Neuronal stem cell (in vitro differentiated cells): Measurements from ENCODE around the gene ASS1.

ENCODE experiments used
- DNase-seq: peaks from one replicate; pipeline ENCODE4 v3.0.0-alpha.2; 2013; ENCODE audit warnings: low spot score
- H2AFZ ChIP-seq: one replicate; pipeline ENCODE4 v1.6.1; 2013; ENCODE audit warnings: mild to moderate bottlenecking, low read length, inconsistent platforms
- H2AK5ac ChIP-seq: 2 replicates; pipeline ENCODE4 v1.6.1; 2013; ENCODE audit warnings: low read depth, mild to moderate bottlenecking, inconsistent platforms, low read length, moderate library complexity, mixed read lengths
- H2BK120ac ChIP-seq: 2 replicates; pipeline ENCODE4 v1.6.1; 2013; ENCODE audit warnings: low read depth, mild to moderate bottlenecking, inconsistent platforms, low read length, moderate library complexity, mixed read lengths
- H2BK12ac ChIP-seq: one replicate; pipeline ENCODE4 v1.6.1; 2013; ENCODE audit warnings: low read length, inconsistent platforms
- H2BK15ac ChIP-seq: 2 replicates; pipeline ENCODE4 v1.6.1; 2013; ENCODE audit warnings: mild to moderate bottlenecking, low read length, inconsistent platforms, mixed read lengths
- H2BK5ac ChIP-seq: one replicate; pipeline ENCODE4 v1.6.1; 2013; ENCODE audit warnings: inconsistent platforms, mild to moderate bottlenecking, low read length, moderate library complexity
- H3K14ac ChIP-seq: one replicate; pipeline ENCODE4 v1.6.1; 2013; ENCODE audit warnings: low read length, inconsistent platforms
- H3K18ac ChIP-seq: 2 replicates; pipeline ENCODE4 v1.6.1; 2013; ENCODE audit warnings: low read length, inconsistent platforms
- H3K23ac ChIP-seq: 2 replicates; pipeline ENCODE4 v1.6.1; 2013; ENCODE audit warnings: low read depth, mild to moderate bottlenecking, mixed read lengths, low read length, inconsistent platforms; ENCODE audit not compliant: poor library complexity
- H3K27ac ChIP-seq: replicated peaks from 3 replicates; pipeline ENCODE4 v1.5.1; 2013; ENCODE audit warnings: low read length, inconsistent platforms
- H3K27me3 ChIP-seq, 3 experiments: 2 replicates each; pipeline ENCODE4 v1.6.1; 2013; ENCODE audit warnings: low read length in 3 of 3, mild to moderate bottlenecking in 2 of 3, inconsistent platforms in 1 of 3, low read depth in 1 of 3, mixed read lengths in 1 of 3, moderate library complexity in 1 of 3; ENCODE audit not compliant: control insufficient read depth in 3 of 3, insufficient read depth in 3 of 3
- H3K36me3 ChIP-seq, 2 donors: replicated peaks in 1 of 2; 2 replicates each; pipeline ENCODE4 v1.6.1; 2013; ENCODE audit warnings: low read length in 2 of 2; ENCODE audit not compliant: control insufficient read depth in 2 of 2, insufficient read depth in 2 of 2
- H3K4ac ChIP-seq: 2 replicates; pipeline ENCODE4 v1.6.1; 2013; ENCODE audit warnings: inconsistent platforms, mild to moderate bottlenecking, low read length, moderate library complexity
- H3K4me1 ChIP-seq, 2 donors: 1 replicate in 1 of 2; 2 replicates in 1 of 2; pipeline ENCODE4 v1.6.1; 2013; ENCODE audit warnings: low read length in 2 of 2, low read depth in 1 of 2; ENCODE audit not compliant: control insufficient read depth in 2 of 2, insufficient read depth in 1 of 2
- H3K4me2 ChIP-seq: one replicate; pipeline ENCODE4 v1.6.1; 2013; ENCODE audit warnings: mild to moderate bottlenecking, low read length, inconsistent platforms; ENCODE audit not compliant: insufficient read depth, poor library complexity, severe bottlenecking
- H3K4me3 ChIP-seq, 2 donors: 2 replicates each; pipeline ENCODE4 v1.5.1; 2013; ENCODE audit warnings: low read length in 2 of 2, mild to moderate bottlenecking in 2 of 2, inconsistent platforms in 1 of 2, moderate library complexity in 1 of 2
- H3K79me1 ChIP-seq: one replicate; pipeline ENCODE4 v1.6.1; 2013; ENCODE audit warnings: low read depth, mild to moderate bottlenecking, inconsistent platforms, low read length, moderate library complexity
- H3K9ac ChIP-seq: one replicate; pipeline ENCODE4 v1.6.1; 2013; ENCODE audit warnings: mild to moderate bottlenecking, low read depth, low read length, inconsistent platforms; ENCODE audit not compliant: poor library complexity
- H3K9me3 ChIP-seq, 2 donors: replicated peaks in 1 of 2; 2 replicates each; pipeline versions ENCODE3 to v1.6.1; 2013; ENCODE audit warnings: low read length in 2 of 2, mild to moderate bottlenecking in 2 of 2, inconsistent platforms in 1 of 2, low read depth in 1 of 2, mixed read lengths in 1 of 2, moderate library complexity in 1 of 2; ENCODE audit not compliant: control insufficient read depth in 2 of 2, insufficient read depth in 1 of 2
- H4K8ac ChIP-seq: one replicate; pipeline ENCODE4 v1.6.1; 2013; ENCODE audit warnings: low read depth, mild to moderate bottlenecking, inconsistent platforms, low read length, moderate library complexity
- H4K91ac ChIP-seq: one replicate; pipeline ENCODE4 v1.6.1; 2013; ENCODE audit warnings: low read length, low read depth, mild to moderate bottlenecking, inconsistent platforms; ENCODE audit not compliant: poor library complexity
- WGBS, 2 donors: extraction: QIAGEN DNeasy Blood & Tissue Kit; methylation state at CpG; one replicate each; pipeline ENCODE4 v1.1.7; 2013; ENCODE audit warnings: missing lambda C conversion rate in 2 of 2, mixed read lengths in 1 of 2; ENCODE audit not compliant: insufficient read length in 2 of 2, insufficient replicate concordance in 1 of 2; ENCODE audit errors: extremely low coverage in 2 of 2; 5-methylcytosine and 5-hydroxymethylcytosine counted together

The ASS1 gene

DNA sequence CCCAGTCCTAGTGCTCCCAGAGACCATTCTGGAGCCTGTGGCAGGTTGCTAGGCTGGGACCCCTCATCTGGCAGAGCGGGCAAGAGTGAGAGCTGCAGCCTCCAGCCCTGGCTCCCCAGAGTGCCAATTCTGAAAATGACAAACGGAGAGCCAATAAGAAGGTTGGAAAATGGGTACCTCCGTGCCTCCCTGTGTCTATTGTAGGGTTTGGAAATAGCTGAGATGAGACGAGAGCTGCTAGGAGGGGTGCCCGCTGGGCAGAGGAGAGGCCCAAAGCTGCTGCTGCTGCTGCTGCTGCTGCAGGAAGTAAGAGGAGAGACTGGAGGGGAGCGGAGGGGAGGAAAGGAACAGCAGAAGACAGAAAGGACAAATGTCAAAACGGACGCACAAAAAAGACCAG, 98.6 kb downstream of the ASS1 start:
- WGBS, 2 donors, result no CpG with 5 or more reads among the region's 8 CpGs
- Histone ChIP-seq H4K91ac (peak overlapping the region; percentile 62), H3K36me3 (no peaks in the 10 kb centered on the region), H2BK120ac (no peak overlapping the region), H3K14ac (peak overlapping the region; percentile 65), H2AFZ (peak overlapping the region; percentile 29), H2BK5ac (no peak overlapping the region), H3K4me3 (no peak overlapping the region), H2BK15ac (peak overlapping the region; percentile 10), H2BK12ac (no peak overlapping the region), H3K4me2 (no peak overlapping the region), H3K23ac (peak overlapping the region; percentile 77), H3K9ac (no peak overlapping the region), H3K18ac (peak overlapping the region; percentile 61), H3K4ac (no peak overlapping the region), H3K4me1 (peaks cover 0 to 5% of the 10 kb centered on the region in 2 donors), H4K8ac (no peak overlapping the region), H3K27ac (no peak overlapping the region), H3K79me1 (no peaks in the 10 kb centered on the region), H3K9me3 (no peaks in the 10 kb centered on the region), H3K27me3 (peaks cover 0 to 23% (median 4%) of the 10 kb centered on the region in 3 experiments), H2AK5ac (peak overlapping the region; percentile 18)
- no peak for DNase-seq

DNA sequence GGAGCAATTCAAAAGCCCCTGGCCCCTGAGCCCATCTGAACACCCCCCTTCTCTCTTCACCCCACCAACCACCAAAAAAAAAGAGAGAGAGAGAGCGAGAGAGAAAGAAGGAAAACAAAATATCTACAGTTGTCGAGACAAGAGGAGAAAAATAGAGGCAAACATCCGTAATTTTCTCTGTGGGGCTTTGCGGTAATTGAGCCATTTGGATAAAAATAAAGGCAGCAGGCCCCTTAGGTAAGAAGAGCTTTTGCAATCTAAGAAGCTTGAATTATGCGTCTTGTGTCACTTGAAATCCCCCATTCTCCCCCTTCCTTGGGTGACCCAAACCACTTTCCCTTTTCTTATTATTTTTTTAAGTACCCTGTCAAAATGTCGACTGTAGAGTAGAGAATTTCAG, 99.1 kb downstream of the ASS1 start:
- WGBS, 2 donors, result no CpG with 5 or more reads among the region's 6 CpGs
- no peak overlapping the region for H2BK12ac ChIP-seq

DNA sequence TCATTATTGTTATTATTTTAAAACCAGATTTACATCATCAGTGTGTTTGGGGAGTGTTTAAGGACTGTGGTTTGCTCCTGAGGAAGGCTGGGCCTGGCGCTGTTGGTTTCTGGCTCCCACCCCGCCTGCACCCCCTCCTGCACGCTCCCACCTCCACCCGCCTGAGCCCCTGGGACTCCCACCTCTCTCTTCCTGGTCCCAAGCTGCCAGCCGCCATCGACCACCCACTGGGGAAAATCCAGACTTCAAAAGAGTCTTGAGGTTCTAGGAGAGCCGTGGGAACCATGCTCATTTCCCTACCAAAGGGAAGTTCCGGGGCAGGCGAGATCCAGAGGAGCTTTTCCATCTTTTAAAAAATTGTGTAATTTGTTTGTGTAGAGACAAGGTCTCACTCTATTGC, 99.6 kb downstream of the ASS1 start:
- no CpG with 5 or more reads among the region's 9 CpGs for WGBS, 2 donors
- no peak overlapping the region for H3K4me3 ChIP-seq
- no peak overlapping the region for H2AFZ ChIP-seq
- no peak overlapping the region for H3K4ac ChIP-seq
- H3K27me3 ChIP-seq, result peaks cover 0 to 16% (median 2%) of the 10 kb centered on the region in 3 experiments
- H3K79me1 ChIP-seq, result no peaks in the 10 kb centered on the region
- no peak overlapping the region for H2BK120ac ChIP-seq
- no peak overlapping the region for H2BK12ac ChIP-seq
- no peaks in the 10 kb centered on the region for H3K36me3 ChIP-seq
- H3K4me1 ChIP-seq, result peaks cover 0 to 5% of the 10 kb centered on the region in 2 donors
- H3K18ac ChIP-seq, result no peak overlapping the region
- DNase-seq, result no peak
- H3K9ac ChIP-seq, result no peak overlapping the region
- H4K91ac ChIP-seq, result no peak overlapping the region
- H3K9me3 ChIP-seq, result peaks cover 0 to 5% of the 10 kb centered on the region in 2 donors
- H3K27ac ChIP-seq, result no peak overlapping the region
- H3K14ac ChIP-seq, result no peak overlapping the region
- no peak overlapping the region for H2BK15ac ChIP-seq
- no peak overlapping the region for H3K4me2 ChIP-seq
- H4K8ac ChIP-seq, result no peak overlapping the region
- H2AK5ac ChIP-seq, result peak overlapping the region; percentile 59
- H2BK5ac ChIP-seq, result peak overlapping the region; percentile 31
- no peak overlapping the region for H3K23ac ChIP-seq

More for the DNA sequence above, 99.1 kb downstream of the ASS1 start:
- H3K27ac ChIP-seq, result no peak overlapping the region
- H3K9me3 ChIP-seq, result peaks cover 0 to under 1% of the 10 kb centered on the region in 2 donors
- no peak overlapping the region for H3K18ac ChIP-seq
- H2AFZ ChIP-seq, result peak overlapping the region; percentile 29
- no peak overlapping the region for H4K8ac ChIP-seq
- no peak overlapping the region for H3K23ac ChIP-seq
- no peak for DNase-seq
- no peak overlapping the region for H4K91ac ChIP-seq
- H3K9ac ChIP-seq, result no peak overlapping the region
- no peak overlapping the region for H3K4me3 ChIP-seq
- no peak overlapping the region for H3K4ac ChIP-seq
- no peak overlapping the region for H2BK15ac ChIP-seq
- no peaks in the 10 kb centered on the region for H3K36me3 ChIP-seq
- peaks cover 0 to 5% of the 10 kb centered on the region in 2 donors for H3K4me1 ChIP-seq
- no peak overlapping the region for H3K14ac ChIP-seq
- no peaks in the 10 kb centered on the region for H3K79me1 ChIP-seq
- H2AK5ac ChIP-seq, result no peak overlapping the region
- peaks cover 0 to 19% (median 2%) of the 10 kb centered on the region in 3 experiments for H3K27me3 ChIP-seq
- H2BK5ac ChIP-seq, result no peak overlapping the region
- no peak overlapping the region for H3K4me2 ChIP-seq
- no peak overlapping the region for H2BK120ac ChIP-seq

DNA sequence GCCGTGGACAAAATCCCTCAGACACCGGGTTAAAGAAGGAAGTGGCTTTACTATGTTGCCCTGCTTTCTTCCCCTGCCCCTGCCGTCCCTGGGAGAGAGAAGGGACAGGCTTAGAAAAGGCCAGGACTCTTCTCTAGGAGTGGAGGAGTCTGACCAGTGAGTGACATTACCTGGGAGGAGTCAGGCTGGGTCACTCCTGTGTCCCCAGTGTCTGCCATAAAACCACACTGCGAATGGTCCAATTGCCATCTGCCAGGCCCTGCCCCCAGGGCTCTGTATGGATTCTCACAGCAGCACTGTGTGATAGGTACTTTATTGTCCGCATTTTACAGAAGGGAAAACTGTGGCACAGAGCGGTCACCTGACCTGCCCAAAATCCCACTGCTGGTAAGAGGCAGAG, 103.3 kb downstream of the ASS1 start:
- no peak overlapping the region for H2AK5ac ChIP-seq

More for the DNA sequence above, 103.3 kb downstream of the ASS1 start:
- Histone ChIP-seq H3K9me3 (peaks cover 0 to 5% of the 10 kb centered on the region in 2 donors), H3K4me2 (no peak overlapping the region), H3K23ac (no peak overlapping the region), H3K14ac (no peak overlapping the region), H3K9ac (no peak overlapping the region), H2BK5ac (no peak overlapping the region), H3K79me1 (no peaks in the 10 kb centered on the region), H2BK12ac (no peak overlapping the region), H3K27ac (no peak overlapping the region), H2BK15ac (no peak overlapping the region), H2AFZ (no peak overlapping the region), H2BK120ac (no peak overlapping the region), H3K27me3 (peaks cover 0 to 2% (median 0%) of the 10 kb centered on the region in 3 experiments), H3K36me3 (no peaks in the 10 kb centered on the region), H3K4me3 (no peak overlapping the region), H4K8ac (no peak overlapping the region), H3K4ac (no peak overlapping the region), H3K18ac (no peak overlapping the region), H3K4me1 (peaks cover 2 to 5% of the 10 kb centered on the region in 2 donors), H4K91ac (no peak overlapping the region)
- no CpG with 5 or more reads among the region's 6 CpGs for WGBS, 2 donors
- no peak for DNase-seq
